A549 (cell line): Measurements from ENCODE around the gene SGPL1. TPM values are rescaled to one million over a fixed set of nuclear protein-coding genes. Genes with fewer than 3 reads are reported as not detected.

Experiments
- ATAC-seq, 2 experiments: fragments of 200-7000 bp in 1 of 2; fragments of >200 bp in 1 of 2; cut with Nextera tagmentation in 1 of 2; cut with Tn5 transposase in 1 of 2; 3 replicates each; pipeline versions ENCODE4 v1.8.0 to v1.9.1; 2018 to 2020; ENCODE audit warnings: mild to moderate bottlenecking in 1 of 2, moderate library complexity in 1 of 2
- CTCF ChIA-PET: fragments of 300-600 bp; sonication (Branson Sonifier 250); formaldehyde crosslinking; extraction: SDS; loops from one replicate; lab custom pipeline; 2021; ENCODE audit warnings: antibody characterized with exemption, inconsistent platforms; lab: Yijun Ruan, JAX
- POLR2A ChIA-PET: fragments of 350-600 bp; formaldehyde crosslinking; extraction: SDS; loops from one replicate; lab custom pipeline; 2021; ENCODE audit warnings: antibody characterized with exemption, inconsistent platforms; lab: Yijun Ruan, JAX
- DNase-seq, 2 experiments: peaks; one replicate each; pipeline versions ENCODE4 v3.0.0 to v3.0.0-alpha.2; 2011 to 2016; ENCODE audit warnings: low read depth in 1 of 2, low spot score in 1 of 2
- FAIRE-seq: peaks from 2 replicates; lab custom pipeline; 2011; peaks lifted over from hg19 to GRCh38; lab: Jason Lieb, UNC
- H3K27ac ChIP-seq, 2 experiments: fragments of >200 bp; sonication (Bioruptor Twin); formaldehyde crosslinking; 3 replicates each; pipeline ENCODE4 v1.5.1; 2016 to 2017
- H3K4me1 ChIP-seq: fragments of >200 bp; sonication (Bioruptor Twin); formaldehyde crosslinking; 3 replicates; pipeline ENCODE4 v1.6.1; 2016
- H3K4me2 ChIP-seq: fragments of >200 bp; sonication (Bioruptor Twin); formaldehyde crosslinking; 3 replicates; pipeline ENCODE4 v1.6.1; 2016
- H3K4me3 ChIP-seq: fragments of >200 bp; sonication (Bioruptor Twin); formaldehyde crosslinking; 3 replicates; pipeline ENCODE4 v1.5.1; 2016
- H3K9me3 ChIP-seq: fragments of >200 bp; sonication (Bioruptor Twin); formaldehyde crosslinking; 3 replicates; pipeline ENCODE4 v1.6.1; 2016
- CHD2 ChIP-seq: fragments of 150-350 bp; IDR thresholded peaks from 2 replicates; pipeline ENCODE4 v1.6.1; 2014; ENCODE audit warnings: low read length; ENCODE audit not compliant: partially characterized antibody
- ELK1 ChIP-seq: fragments of 150-350 bp; IDR thresholded peaks from 2 replicates; pipeline ENCODE4 v1.6.1; 2014; ENCODE audit warnings: low read depth, mild to moderate bottlenecking, low read length
- FOSB ChIP-seq: fragments of 250-450 bp; sonication (Bioruptor Pico); IDR thresholded peaks from 2 replicates; pipeline ENCODE4 v1.5.0; 2020; ENCODE audit warnings: mild to moderate bottlenecking, moderate library complexity
- GATA3 ChIP-seq: IDR thresholded peaks from 2 replicates; pipeline ENCODE4 v1.6.1; 2012; ENCODE audit warnings: borderline replicate concordance
- HDAC2 ChIP-seq: fragments of 200-600 bp; sonication (generic); IDR thresholded peaks from 2 replicates; pipeline ENCODE4 v1.6.1; 2016
- HOXB5 ChIP-seq: fragments of 250-450 bp; sonication (Bioruptor Pico); IDR thresholded peaks from 2 replicates; pipeline ENCODE4 v1.5.0; 2020; ENCODE audit warnings: mild to moderate bottlenecking, moderate library complexity
- JUN ChIP-seq, 2 experiments: fragments of >200 bp; sonication (Bioruptor Twin); formaldehyde crosslinking; IDR thresholded peaks; 2 replicates in 1 of 2; 3 replicates in 1 of 2; pipeline ENCODE4 v1.6.1; 2016 to 2017
- JUNB ChIP-seq: fragments of >200 bp; sonication (Bioruptor Twin); formaldehyde crosslinking; IDR thresholded peaks from 2 replicates; pipeline ENCODE4 v1.6.1; 2016
- MAFK ChIP-seq: fragments of 450-650 bp; IDR thresholded peaks from 2 replicates; pipeline ENCODE4 v1.6.1; 2014; ENCODE audit not compliant: partially characterized antibody
- MAZ ChIP-seq: fragments of 150-350 bp; IDR thresholded peaks from 2 replicates; pipeline ENCODE4 v1.6.1; 2014; ENCODE audit warnings: antibody characterized with exemption, low read depth, low read length, borderline replicate concordance
- POLR2A ChIP-seq: IDR thresholded peaks from 2 replicates; pipeline ENCODE4 v1.6.1; 2012; ENCODE audit warnings: mild to moderate bottlenecking, low read length
- RAD21 ChIP-seq, 2 experiments: fragments of >200 bp in 1 of 2; sonication (Bioruptor Twin) in 1 of 2; formaldehyde crosslinking in 1 of 2; IDR thresholded peaks in 1 of 2; conservative IDR thresholded peaks in 1 of 2; 2 replicates in 1 of 2; 3 replicates in 1 of 2; pipeline ENCODE4 v1.6.1; 2012 to 2018; ENCODE audit warnings: inconsistent platforms in 1 of 2
- REST ChIP-seq: fragments of 200-600 bp; sonication (generic); IDR thresholded peaks from 2 replicates; pipeline ENCODE4 v1.6.1; 2016; ENCODE audit warnings: antibody characterized with exemption, mild to moderate bottlenecking, moderate library complexity
- RNF2 ChIP-seq: fragments of 200-600 bp; sonication (generic); IDR thresholded peaks from 2 replicates; pipeline ENCODE4 v1.6.1; 2016; ENCODE audit warnings: low read depth, mild to moderate bottlenecking, antibody characterized with exemption, moderate library complexity, borderline replicate concordance
- SREBF2 ChIP-seq: fragments of 450-650 bp; IDR thresholded peaks from 2 replicates; pipeline ENCODE4 v1.6.1; 2014; ENCODE audit warnings: mild to moderate bottlenecking, moderate library complexity
- TFCP2L1 ChIP-seq: fragments of 250-450 bp; sonication (Bioruptor Pico); IDR thresholded peaks from 2 replicates; pipeline ENCODE4 v1.5.0; 2021; ENCODE audit warnings: mild to moderate bottlenecking
- TP53 ChIP-seq: fragments of 250-450 bp; sonication (Bioruptor Pico); IDR thresholded peaks from 2 replicates; pipeline ENCODE4 v1.5.0; 2021; ENCODE audit warnings: mild to moderate bottlenecking, moderate library complexity
- ZFP36 ChIP-seq: fragments of 450-650 bp; IDR thresholded peaks from 2 replicates; pipeline ENCODE4 v1.6.1; 2014; ENCODE audit warnings: borderline replicate concordance; ENCODE audit not compliant: partially characterized antibody
- WGBS: methylation state at CpG from one replicate; pipeline ENCODE4 v1.1.6; 2017; ENCODE audit errors: missing lambda C conversion rate; 5-methylcytosine and 5-hydroxymethylcytosine counted together
- polyA plus RNA-seq, 4 experiments: library from polyadenylated mRNA; depleted of rRNA in 3 of 4; stranded (reverse); fragments of >200 nt; fragmentation: RNase III in 1 of 4; extraction: RNeasy Plus Mini Kit Qiagen cat#74134 plus additional on column Dnase treatment in 1 of 4; gene quantifications; 2 replicates in 3 of 4; 3 replicates in 1 of 4; pipeline ENCODE4 v1.2.3, GENCODE V29; 2011 to 2017
- TF ChIP-seq, protein P1 (sequence below): IDR thresholded peaks from 2 replicates; pipeline ENCODE4 v1.6.1; 2012
- TF ChIP-seq, protein P2 (sequence below): fragments of >200 bp; sonication (Bioruptor Twin); formaldehyde crosslinking; IDR thresholded peaks from 3 replicates; pipeline ENCODE4 v1.5.1; 2016
- TF ChIP-seq, protein P3 (sequence below): fragments of 450-650 bp; IDR thresholded peaks from 2 replicates; pipeline ENCODE4 v1.6.1; 2014; ENCODE audit warnings: antibody characterized with exemption

Gene SGPL1
- polyA plus RNA-seq, 2 of the 4 experiments (the other 2 are of a cell fraction), result 32.2 to 49.8 TPM

DNA sequence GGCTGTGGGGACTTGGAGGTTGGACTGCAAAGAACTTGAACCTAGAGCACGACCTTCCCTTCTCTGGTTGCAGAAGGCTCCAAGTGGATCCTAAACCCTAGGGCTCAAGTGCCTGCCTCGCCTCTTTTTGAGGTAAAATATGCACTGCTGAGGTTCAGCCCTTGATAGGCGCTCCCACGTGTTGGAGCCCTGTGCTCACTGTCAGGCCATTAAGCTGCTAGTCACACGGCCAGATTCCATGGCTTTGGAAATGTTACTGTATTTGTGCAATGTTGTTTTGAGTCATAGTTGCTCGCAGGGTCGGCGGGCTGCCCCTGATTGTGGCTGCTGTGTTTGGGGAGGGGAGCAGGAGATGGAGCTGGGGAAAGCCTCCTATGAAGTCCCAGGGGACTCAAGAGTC, 112.4 kb downstream of the SGPL1 start:
- no peak for DNase-seq
- no peaks in the 10 kb centered on the region for H3K9me3 ChIP-seq
- H3K27ac ChIP-seq, result no peak overlapping the region
- POLR2A ChIA-PET, result no interaction called here
- CTCF ChIA-PET, result interaction anchor here (0.5 to 8.5 kb wide), 5 partner anchors 8 to 358 kb away, joined by 3 to 104 read pairs (median 26); partner anchors contain the start of gene UNC5B
- H3K4me1 ChIP-seq, result no peaks in the 10 kb centered on the region
- no peak for ATAC-seq
- H3K4me3 ChIP-seq, result no peak overlapping the region
- WGBS, result 54% methylated on average over 8 of the region's 8 CpGs
- FAIRE-seq, result no peak
- no peak overlapping the region for H3K4me2 ChIP-seq
- TF ChIP-seq MAFK (no peak), ELK1 (no peak), HOXB5 (CRISPR knock-in tag) (no peak), RAD21 (conservative IDR thresholded peaks at IDR 0.05 in 1 of 2, IDR thresholded peaks at IDR 0.05 in 1 of 2) (no peak), MAZ (no peak), TP53 (CRISPR knock-in tag) (no peak), POLR2A (no peak)

- Histone ChIP-seq H3K4me1 (no peaks in the 10 kb centered on the region), H3K9me3 (no peaks in the 10 kb centered on the region), H3K4me2 (no peak overlapping the region), H3K27ac (no peak overlapping the region), H3K4me3 (no peak overlapping the region)
- no peak for ATAC-seq
- FAIRE-seq, result no peak
- TF ChIP-seq JUNB (no peak), JUN (IDR thresholded peaks at IDR 0.05) (no peak), HDAC2 (no peak), SREBF2 (no peak), GATA3 (no peak), REST (no peak), HOXB5 (CRISPR knock-in tag) (no peak), RNF2 (no peak), TFCP2L1 (CRISPR knock-in tag) (no peak), CHD2 (no peak), FOSB (no peak), ELK1 (no peak), ZFP36 (no peak)
- TF ChIP-seq, protein P1, sequence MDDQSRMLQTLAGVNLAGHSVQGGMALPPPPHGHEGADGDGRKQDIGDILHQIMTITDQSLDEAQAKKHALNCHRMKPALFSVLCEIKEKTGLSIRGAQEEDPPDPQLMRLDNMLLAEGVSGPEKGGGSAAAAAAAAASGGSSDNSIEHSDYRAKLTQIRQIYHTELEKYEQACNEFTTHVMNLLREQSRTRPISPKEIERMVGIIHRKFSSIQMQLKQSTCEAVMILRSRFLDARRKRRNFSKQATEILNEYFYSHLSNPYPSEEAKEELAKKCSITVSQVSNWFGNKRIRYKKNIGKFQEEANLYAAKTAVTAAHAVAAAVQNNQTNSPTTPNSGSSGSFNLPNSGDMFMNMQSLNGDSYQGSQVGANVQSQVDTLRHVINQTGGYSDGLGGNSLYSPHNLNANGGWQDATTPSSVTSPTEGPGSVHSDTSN, result no peak
- TF ChIP-seq, protein P2, sequence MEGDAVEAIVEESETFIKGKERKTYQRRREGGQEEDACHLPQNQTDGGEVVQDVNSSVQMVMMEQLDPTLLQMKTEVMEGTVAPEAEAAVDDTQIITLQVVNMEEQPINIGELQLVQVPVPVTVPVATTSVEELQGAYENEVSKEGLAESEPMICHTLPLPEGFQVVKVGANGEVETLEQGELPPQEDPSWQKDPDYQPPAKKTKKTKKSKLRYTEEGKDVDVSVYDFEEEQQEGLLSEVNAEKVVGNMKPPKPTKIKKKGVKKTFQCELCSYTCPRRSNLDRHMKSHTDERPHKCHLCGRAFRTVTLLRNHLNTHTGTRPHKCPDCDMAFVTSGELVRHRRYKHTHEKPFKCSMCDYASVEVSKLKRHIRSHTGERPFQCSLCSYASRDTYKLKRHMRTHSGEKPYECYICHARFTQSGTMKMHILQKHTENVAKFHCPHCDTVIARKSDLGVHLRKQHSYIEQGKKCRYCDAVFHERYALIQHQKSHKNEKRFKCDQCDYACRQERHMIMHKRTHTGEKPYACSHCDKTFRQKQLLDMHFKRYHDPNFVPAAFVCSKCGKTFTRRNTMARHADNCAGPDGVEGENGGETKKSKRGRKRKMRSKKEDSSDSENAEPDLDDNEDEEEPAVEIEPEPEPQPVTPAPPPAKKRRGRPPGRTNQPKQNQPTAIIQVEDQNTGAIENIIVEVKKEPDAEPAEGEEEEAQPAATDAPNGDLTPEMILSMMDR, result no peak
- TF ChIP-seq, protein P3, sequence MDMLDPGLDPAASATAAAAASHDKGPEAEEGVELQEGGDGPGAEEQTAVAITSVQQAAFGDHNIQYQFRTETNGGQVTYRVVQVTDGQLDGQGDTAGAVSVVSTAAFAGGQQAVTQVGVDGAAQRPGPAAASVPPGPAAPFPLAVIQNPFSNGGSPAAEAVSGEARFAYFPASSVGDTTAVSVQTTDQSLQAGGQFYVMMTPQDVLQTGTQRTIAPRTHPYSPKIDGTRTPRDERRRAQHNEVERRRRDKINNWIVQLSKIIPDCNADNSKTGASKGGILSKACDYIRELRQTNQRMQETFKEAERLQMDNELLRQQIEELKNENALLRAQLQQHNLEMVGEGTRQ, result no peak
- POLR2A ChIA-PET, result no interaction called here
- CTCF ChIA-PET, result interaction anchor here (0.7 to 2.1 kb wide), 4 partner anchors 9 to 354 kb away, joined by 3 to 14 read pairs (median 4); no protein-coding TSS in a partner anchor
- DNase-seq, result no peak
- 63% methylated on average over 17 of the region's 17 CpGs for WGBS
Measured at GRCh38 chr10:70930263-70931000, 114.7 kb downstream of the SGPL1 start.
